Esophagus muscularis mucosa (tissue), 4 donors: ENCODE data around the gene SNAP23. TPM values are rescaled to one million over a fixed set of nuclear protein-coding genes. Genes with fewer than 3 reads are reported as not detected.

Experiments
- DNase-seq: peaks from one replicate; pipeline ENCODE4 v3.0.0-alpha.2; 2017; ENCODE audit errors: extremely low spot score
- H3K27ac ChIP-seq, 4 donors: fragments of 200-600 bp; sonication (generic); replicated peaks in 1 of 4; 1 replicate in 3 of 4; 2 replicates in 1 of 4; pipeline ENCODE4 v1.5.1; 2016 to 2019; ENCODE audit warnings: mild to moderate bottlenecking in 1 of 4
- H3K27me3 ChIP-seq, 4 donors: fragments of 200-600 bp; sonication (generic); one replicate each; pipeline versions ENCODE4 v1.5.1 to v1.6.0; 2016 to 2019
- H3K36me3 ChIP-seq, 4 donors: fragments of 200-600 bp; sonication (generic); one replicate each; pipeline ENCODE4 v1.5.1; 2016 to 2019
- H3K4me1 ChIP-seq, 4 donors: fragments of 200-600 bp; sonication (generic); one replicate each; pipeline ENCODE4 v1.5.1; 2016 to 2019
- H3K4me3 ChIP-seq, 4 donors: fragments of 200-600 bp; sonication (generic); 1 replicate in 2 of 4; 2 replicates in 2 of 4; pipeline ENCODE4 v1.5.1; 2016 to 2019; ENCODE audit warnings: mild to moderate bottlenecking in 4 of 4, moderate library complexity in 1 of 4
- H3K9me3 ChIP-seq, 4 donors: fragments of 200-600 bp; sonication (generic); 1 replicate in 3 of 4; 2 replicates in 1 of 4; pipeline ENCODE4 v1.5.1; 2016 to 2019
- EP300 ChIP-seq: sonication (generic); formaldehyde crosslinking; IDR thresholded peaks from one replicate; pipeline ENCODE4 v1.6.1; 2017; ENCODE audit warnings: antibody characterized with exemption
- POLR2A ChIP-seq: fragments of 450-650 bp; IDR thresholded peaks from one replicate; pipeline ENCODE4 v1.6.1; 2017; ENCODE audit warnings: antibody characterized with exemption, moderate library complexity, mild to moderate bottlenecking, low read depth
- POLR2AphosphoS5 ChIP-seq, 2 donors: sonication (generic); formaldehyde crosslinking; IDR thresholded peaks; one replicate each; pipeline ENCODE4 v1.6.1; 2017; ENCODE audit warnings: antibody characterized with exemption in 2 of 2
- WGBS: methylation state at CpG from one replicate; pipeline ENCODE4 v1.1.5; 2018; 5-methylcytosine and 5-hydroxymethylcytosine counted together
- intact Hi-C: fragments of 100-400 bp; cut with DNase I; formaldehyde crosslinking; loops from one replicate; pipeline ENCODE4 v1.15.1; 2023
- total RNA-seq, 4 donors: library from RNA; depleted of rRNA; stranded (reverse); fragments of >200 nt; gene quantifications; one replicate each; pipeline versions ENCODE4 v1.1.0 to v1.2.1, GENCODE V29; 2016
- TF ChIP-seq, protein P1 (sequence below), 3 experiments: fragments of 200-600 bp in 2 of 3; fragments of 450-650 bp in 1 of 3; sonication (generic) in 2 of 3; IDR thresholded peaks; one replicate each; pipeline ENCODE4 v1.5.1; 2017 to 2019; ENCODE audit warnings: antibody characterized with exemption in 3 of 3, mild to moderate bottlenecking in 2 of 3, moderate library complexity in 1 of 3

Gene SNAP23
- total RNA-seq, 4 donors from 2014 or later = 48.6 to 76.2 (median 55.1) TPM

DNA sequence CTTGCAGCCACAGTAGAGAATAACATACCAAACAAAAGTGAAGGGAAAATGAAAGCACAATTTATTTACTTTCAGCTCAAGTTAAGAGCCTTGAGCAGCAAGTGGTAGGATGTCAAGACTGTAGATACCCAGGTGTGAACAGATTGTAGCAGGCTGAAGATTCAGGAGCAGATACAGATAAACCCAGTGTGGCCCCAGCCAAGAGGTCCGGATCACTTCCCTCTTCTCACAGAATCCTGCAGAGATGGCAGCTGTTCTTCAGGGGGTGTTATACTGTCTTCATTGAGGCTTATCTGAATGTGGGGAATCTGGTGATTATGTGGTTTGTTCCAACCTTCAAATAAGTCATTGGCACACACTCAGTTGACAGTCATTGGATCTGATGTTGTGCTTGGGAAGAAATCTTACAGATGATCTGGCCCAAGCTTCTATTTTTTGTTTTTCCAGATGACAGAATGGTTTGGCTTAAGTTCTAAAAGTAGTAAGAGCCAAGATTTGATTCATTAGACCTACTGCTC lies 82.1 kb downstream of the SNAP23 start:
- intact Hi-C loops = no loop called here
- no peak for DNase-seq
- Histone ChIP-seq H3K4me3 (peak overlapping the region; percentile 33 to 86 (median 84)), H3K4me1 (peaks cover 34 to 69% (median 67%) of the 10 kb centered on the region in 4 donors), H3K36me3 (no peaks in the 10 kb centered on the region), H3K27me3 (no peaks in the 10 kb centered on the region), H3K27ac (peak overlapping the region; percentile 53 to 96 (median 80)), H3K9me3 (no peaks in the 10 kb centered on the region)
- TF ChIP-seq, protein P1, sequence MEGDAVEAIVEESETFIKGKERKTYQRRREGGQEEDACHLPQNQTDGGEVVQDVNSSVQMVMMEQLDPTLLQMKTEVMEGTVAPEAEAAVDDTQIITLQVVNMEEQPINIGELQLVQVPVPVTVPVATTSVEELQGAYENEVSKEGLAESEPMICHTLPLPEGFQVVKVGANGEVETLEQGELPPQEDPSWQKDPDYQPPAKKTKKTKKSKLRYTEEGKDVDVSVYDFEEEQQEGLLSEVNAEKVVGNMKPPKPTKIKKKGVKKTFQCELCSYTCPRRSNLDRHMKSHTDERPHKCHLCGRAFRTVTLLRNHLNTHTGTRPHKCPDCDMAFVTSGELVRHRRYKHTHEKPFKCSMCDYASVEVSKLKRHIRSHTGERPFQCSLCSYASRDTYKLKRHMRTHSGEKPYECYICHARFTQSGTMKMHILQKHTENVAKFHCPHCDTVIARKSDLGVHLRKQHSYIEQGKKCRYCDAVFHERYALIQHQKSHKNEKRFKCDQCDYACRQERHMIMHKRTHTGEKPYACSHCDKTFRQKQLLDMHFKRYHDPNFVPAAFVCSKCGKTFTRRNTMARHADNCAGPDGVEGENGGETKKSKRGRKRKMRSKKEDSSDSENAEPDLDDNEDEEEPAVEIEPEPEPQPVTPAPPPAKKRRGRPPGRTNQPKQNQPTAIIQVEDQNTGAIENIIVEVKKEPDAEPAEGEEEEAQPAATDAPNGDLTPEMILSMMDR (IDR thresholded peaks at IDR 0.05) = no peak
- no peak for TF ChIP-seq POLR2AphosphoS5 (IDR thresholded peaks at IDR 0.05)
- TF ChIP-seq EP300 = no peak
- no peak for TF ChIP-seq POLR2A
- 40% methylated on average over 1 of the region's 1 CpG for WGBS

DNA sequence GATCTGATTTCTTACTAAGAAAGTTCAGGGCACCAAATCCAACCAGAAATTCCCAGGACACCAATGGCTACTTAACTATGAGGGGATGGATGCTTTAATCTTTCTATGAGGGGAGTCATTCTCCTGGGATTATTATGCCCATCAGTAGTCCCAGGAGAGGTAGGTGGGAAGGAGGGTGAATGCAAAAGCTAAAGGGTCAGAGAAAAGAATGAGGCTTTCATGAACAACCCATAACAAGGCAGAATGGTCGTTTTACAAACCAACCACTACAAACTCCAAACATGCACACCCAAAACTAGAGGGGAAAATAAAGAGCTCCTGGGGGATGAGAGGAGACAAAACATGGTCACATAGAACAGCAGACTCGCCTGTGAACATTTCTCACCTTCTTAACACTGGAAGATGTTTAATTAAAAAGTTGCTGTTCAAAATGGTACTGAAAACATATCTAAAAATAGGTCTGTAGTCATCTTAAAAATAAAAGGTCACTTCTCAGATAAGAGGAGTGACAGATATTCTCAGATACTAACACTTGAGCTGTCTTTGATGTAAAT lies 83.6 kb downstream of the SNAP23 start:
- intact Hi-C loops = no loop called here
- Histone ChIP-seq H3K4me3 (no peak overlapping the region), H3K36me3 (no peaks in the 10 kb centered on the region), H3K4me1 (peaks cover 49 to 84% (median 81%) of the 10 kb centered on the region in 4 donors), H3K9me3 (no peaks in the 10 kb centered on the region), H3K27me3 (no peaks in the 10 kb centered on the region), H3K27ac (no peak overlapping the region)
- TF ChIP-seq EP300 (no peak), POLR2A (no peak), POLR2AphosphoS5 (IDR thresholded peaks at IDR 0.05) (no peak)
- TF ChIP-seq, protein P1 (IDR thresholded peaks at IDR 0.05) = no peak
- DNase-seq = no peak
- 85% methylated on average over 2 of the region's 2 CpGs for WGBS

DNA sequence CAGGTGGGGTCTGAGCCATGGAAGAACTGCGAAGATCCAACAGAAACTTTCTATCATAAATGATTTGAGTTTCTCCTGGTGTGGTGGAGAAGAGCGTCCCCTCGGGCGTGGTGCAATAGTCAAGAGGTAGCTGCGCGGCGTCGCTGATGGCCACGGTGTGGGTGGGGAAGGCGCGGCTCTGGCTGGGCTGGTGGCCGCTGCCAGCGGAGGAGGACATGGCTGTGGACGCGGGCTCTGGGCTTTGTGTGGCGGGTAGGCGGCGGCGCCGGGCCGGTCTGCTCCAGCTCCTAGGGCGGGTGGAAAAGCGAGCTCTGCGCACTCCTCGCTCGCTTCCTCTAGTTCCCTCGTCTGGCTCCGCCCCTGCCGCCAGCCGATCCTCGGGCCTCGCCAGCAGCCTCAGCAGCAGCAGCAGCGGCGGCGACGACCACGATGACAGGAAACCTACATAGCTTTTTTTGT lies 85.9 kb downstream of the SNAP23 start:
- no peaks in the 10 kb centered on the region for H3K27me3 ChIP-seq
- peak; percentile 95 for DNase-seq
- WGBS = 1% methylated on average over 18 of the region's 37 CpGs
- intact Hi-C loops = no loop called here
- H3K27ac ChIP-seq = peak overlapping the region; percentile 75 to 83 (median 81)
- no peaks in the 10 kb centered on the region for H3K9me3 ChIP-seq
- peak overlapping the region; percentile 49 to 60 (median 52) for H3K4me3 ChIP-seq
- TF ChIP-seq POLR2A = no peak
- peak; percentile 73 to 75 for TF ChIP-seq POLR2AphosphoS5 (IDR thresholded peaks at IDR 0.05)
- TF ChIP-seq EP300 = no peak
- peaks cover 55 to 93% (median 90%) of the 10 kb centered on the region in 4 donors for H3K4me1 ChIP-seq
- H3K36me3 ChIP-seq = peaks cover 0 to 7% (median 3%) of the 10 kb centered on the region in 4 donors

Other genes starting within 250 kb of the SNAP23 start
- gene GANC, start 222.4 kb upstream of the SNAP23 start, total RNA-seq = 10 to 100 TPM; 12.2 to 22.7 (median 17.7) TPM
- 10 to 100 TPM; 40.7 to 57.5 (median 47.7) TPM for gene TMEM87A, start 222.2 kb upstream of the SNAP23 start, total RNA-seq
- gene CAPN3, start 136.1 kb upstream of the SNAP23 start, total RNA-seq = 1 to 10 TPM; 2.3 to 7.5 (median 4.7) TPM
- gene ZNF106, start 4.5 kb upstream of the SNAP23 start, total RNA-seq = 100 to 1,000 TPM; 312 to 568 (median 428) TPM
- 10 to 100 TPM; 12.8 to 20.1 (median 17.3) TPM for gene LRRC57, start 53.2 kb downstream of the SNAP23 start, total RNA-seq
- 10 to 100 TPM; 13.2 to 28.2 (median 16.0) TPM for gene HAUS2, start 53.2 kb downstream of the SNAP23 start, total RNA-seq
- gene STARD9, start 80.0 kb downstream of the SNAP23 start, total RNA-seq = 10 to 100 TPM; 14.2 to 46.9 (median 33.3) TPM
- gene CDAN1, start 241.5 kb downstream of the SNAP23 start, total RNA-seq = 10 to 100 TPM in 3 of 4 donors, 1 to 10 TPM in 1; 8.9 to 12.8 (median 11.3) TPM